Ishikawa (cell line): ENCODE measurements around the gene FBXO41.

Experiments
- CEBPB ChIP-seq: IDR thresholded peaks from 2 replicates; pipeline ENCODE4 v1.6.1; 2012
- CREB1 ChIP-seq: IDR thresholded peaks from 2 replicates; pipeline ENCODE4 v1.6.1; 2012; ENCODE audit warnings: low read depth
- EGR1 ChIP-seq: IDR thresholded peaks from 2 replicates; pipeline ENCODE4 v1.6.1; 2012
- EP300 ChIP-seq: IDR thresholded peaks from 2 replicates; pipeline ENCODE4 v1.6.1; 2012; ENCODE audit warnings: borderline replicate concordance
- FOXM1 ChIP-seq: IDR thresholded peaks from 2 replicates; pipeline ENCODE4 v1.6.1; 2012; ENCODE audit warnings: low read depth, borderline replicate concordance
- MAX ChIP-seq: IDR thresholded peaks from 2 replicates; pipeline ENCODE4 v1.6.1; 2012
- NFIC ChIP-seq: IDR thresholded peaks from 2 replicates; pipeline ENCODE4 v1.6.1; 2012
- RAD21 ChIP-seq: IDR thresholded peaks from 2 replicates; pipeline ENCODE4 v1.6.1; 2012; ENCODE audit warnings: low read depth
- REST ChIP-seq: IDR thresholded peaks from 2 replicates; pipeline ENCODE4 v1.6.1; 2012; ENCODE audit warnings: low read depth, mild to moderate bottlenecking
- TAF1 ChIP-seq: IDR thresholded peaks from 2 replicates; pipeline ENCODE4 v1.6.1; 2012; ENCODE audit warnings: low read depth, mild to moderate bottlenecking
- TCF12 ChIP-seq: IDR thresholded peaks from 2 replicates; pipeline ENCODE4 v1.6.1; 2012; ENCODE audit warnings: low read depth
- TEAD4 ChIP-seq: IDR thresholded peaks from 2 replicates; pipeline ENCODE4 v1.6.1; 2012
- USF1 ChIP-seq: IDR thresholded peaks from 2 replicates; pipeline ENCODE4 v1.6.1; 2012
- YY1 ChIP-seq: IDR thresholded peaks from 2 replicates; pipeline ENCODE4 v1.6.1; 2012; ENCODE audit warnings: low read depth
- ZBTB7A ChIP-seq: IDR thresholded peaks from 2 replicates; pipeline ENCODE4 v1.6.1; 2012; ENCODE audit warnings: low read depth

FBXO41 gene

GRCh38 chr2:73239776-73240175, 44.5 kb downstream of the FBXO41 start:
- TF ChIP-seq TCF12 (no peak), FOXM1 (no peak), CREB1 (no peak), EGR1 (no peak), MAX (no peak), TAF1 (no peak), EP300 (no peak), CEBPB (no peak), TEAD4 (no peak), YY1 (no peak), RAD21 (no peak), ZBTB7A (no peak), USF1 (no peak)

GRCh38 chr2:73238976-73239375, 45.3 kb downstream of the FBXO41 start:
- TF ChIP-seq FOXM1 (no peak), ZBTB7A (no peak), MAX (no peak), USF1 (no peak), YY1 (no peak), NFIC (no peak), REST (no peak), TCF12 (no peak)

- TF ChIP-seq ZBTB7A: no peak
- TF ChIP-seq REST: no peak
- TF ChIP-seq EGR1: no peak
- TF ChIP-seq EP300: no peak
- TF ChIP-seq NFIC: no peak
Measured at GRCh38 chr2:73238149-73238548, 46.1 kb downstream of the FBXO41 start.

- no peak for TF ChIP-seq ZBTB7A
- no peak for TF ChIP-seq YY1
- TF ChIP-seq CREB1: no peak
- no peak for TF ChIP-seq CEBPB
- TF ChIP-seq TCF12: no peak
- TF ChIP-seq FOXM1: no peak
Measured at GRCh38 chr2:73237168-73237567, 47.1 kb downstream of the FBXO41 start.

GRCh38 chr2:73235315-73236028, 48.8 kb downstream of the FBXO41 start:
- TF ChIP-seq MAX: no peak
- TF ChIP-seq FOXM1: no peak
- TF ChIP-seq USF1: no peak
- TF ChIP-seq REST: no peak
- no peak for TF ChIP-seq EGR1
- TF ChIP-seq EP300: no peak
- TF ChIP-seq CEBPB: no peak
- no peak for TF ChIP-seq YY1
- no peak for TF ChIP-seq TCF12
- no peak for TF ChIP-seq CREB1
- TF ChIP-seq TEAD4: no peak
- no peak for TF ChIP-seq ZBTB7A
- TF ChIP-seq NFIC: no peak
- no peak for TF ChIP-seq RAD21
- TF ChIP-seq TAF1: no peak
